GM18505 (cell line): ENCODE measurements around the gene DUSP14.

ENCODE experiments used
- ATAC-seq: cut with Tn5 transposase; IDR thresholded peaks from one replicate; pipeline ENCODE4 v1.9.1; 2021; ENCODE audit not compliant: unreplicated experiment
- POLR2A ChIP-seq: IDR thresholded peaks from 4 replicates; pipeline ENCODE4 v1.6.1; 2011; ENCODE audit warnings: borderline replicate concordance; ENCODE audit not compliant: insufficient read depth, insufficient read length; ENCODE audit errors: extremely low read depth

The DUSP14 gene

DNA sequence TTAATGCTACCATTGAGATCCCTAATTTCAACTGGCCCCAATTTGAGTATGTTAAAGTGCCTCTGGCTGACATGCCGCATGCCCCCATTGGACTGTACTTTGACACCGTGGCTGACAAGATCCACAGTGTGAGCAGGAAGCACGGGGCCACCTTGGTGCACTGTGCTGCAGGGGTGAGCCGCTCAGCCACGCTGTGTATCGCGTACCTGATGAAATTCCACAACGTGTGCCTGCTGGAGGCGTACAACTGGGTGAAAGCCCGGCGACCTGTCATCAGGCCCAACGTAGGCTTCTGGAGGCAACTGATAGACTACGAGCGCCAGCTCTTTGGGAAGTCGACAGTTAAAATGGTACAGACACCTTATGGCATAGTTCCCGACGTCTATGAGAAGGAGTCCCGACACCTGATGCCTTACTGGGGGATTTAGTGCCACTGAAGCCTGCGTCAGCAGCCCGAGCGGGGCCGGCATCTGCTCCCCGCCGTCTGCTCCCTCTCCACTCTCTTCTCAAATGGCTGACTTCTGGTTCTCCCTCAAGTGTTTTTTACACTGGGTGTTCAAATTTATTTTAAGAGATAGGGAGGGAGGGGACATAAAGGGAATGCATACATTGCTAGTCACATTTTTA is 22.9 kb downstream of the DUSP14 start:
- no peak for TF ChIP-seq POLR2A
- ATAC-seq: no peak

- ATAC-seq: no peak
- no peak for TF ChIP-seq POLR2A
Observed at GRCh38 chr17:37513711-37514110, 24.0 kb downstream of the DUSP14 start.

GRCh38 chr17:37516127-37516571 is 26.5 kb downstream of the DUSP14 start:
- TF ChIP-seq POLR2A: no peak
- ATAC-seq: no peak

DNA sequence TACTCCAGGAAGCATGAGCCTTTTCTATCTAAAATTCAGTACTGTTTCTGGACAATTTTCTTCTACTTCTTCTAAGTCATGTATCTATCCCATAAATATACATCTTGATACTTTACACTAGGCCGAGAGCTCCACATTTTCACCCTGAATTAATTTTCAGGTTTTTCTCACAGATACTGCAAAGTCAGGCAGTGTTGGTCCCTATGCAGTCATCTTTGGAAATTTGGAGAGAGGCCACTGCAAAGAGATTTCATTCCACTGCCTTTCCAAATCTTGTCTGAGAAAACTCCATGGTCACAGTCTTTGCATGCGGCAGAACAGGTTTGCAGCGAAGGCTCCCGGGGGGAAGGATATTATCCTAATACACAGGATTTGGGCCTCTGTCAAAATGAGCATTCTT is 28.2 kb downstream of the DUSP14 start:
- no peak for TF ChIP-seq POLR2A
- ATAC-seq: no peak

DNA sequence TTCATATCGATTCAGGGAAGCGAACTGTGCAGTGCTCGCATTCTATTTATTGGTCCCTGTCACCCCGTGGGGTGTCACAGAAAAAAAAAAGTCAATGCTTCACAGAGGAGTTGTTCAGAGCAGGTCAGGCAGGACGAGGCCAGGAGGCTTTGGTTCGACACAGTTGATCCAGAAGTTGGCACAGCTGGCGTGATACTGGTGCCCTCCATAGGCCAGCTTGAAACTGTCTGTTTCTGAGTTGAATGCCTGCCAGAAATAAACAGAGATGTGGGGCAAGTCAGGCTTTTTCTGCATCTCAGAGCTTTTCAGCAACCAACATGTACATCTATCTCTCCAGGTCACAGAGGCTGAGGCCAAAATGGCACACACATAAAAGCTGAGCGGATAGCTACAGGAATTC is 29.1 kb downstream of the DUSP14 start:
- ATAC-seq: no peak
- no peak for TF ChIP-seq POLR2A

GRCh38 chr17:37519251-37519985 is 29.7 kb downstream of the DUSP14 start:
- no peak for ATAC-seq
- no peak for TF ChIP-seq POLR2A

- ATAC-seq: no peak
Observed at GRCh38 chr17:37520174-37520573, 30.5 kb downstream of the DUSP14 start.

DNA sequence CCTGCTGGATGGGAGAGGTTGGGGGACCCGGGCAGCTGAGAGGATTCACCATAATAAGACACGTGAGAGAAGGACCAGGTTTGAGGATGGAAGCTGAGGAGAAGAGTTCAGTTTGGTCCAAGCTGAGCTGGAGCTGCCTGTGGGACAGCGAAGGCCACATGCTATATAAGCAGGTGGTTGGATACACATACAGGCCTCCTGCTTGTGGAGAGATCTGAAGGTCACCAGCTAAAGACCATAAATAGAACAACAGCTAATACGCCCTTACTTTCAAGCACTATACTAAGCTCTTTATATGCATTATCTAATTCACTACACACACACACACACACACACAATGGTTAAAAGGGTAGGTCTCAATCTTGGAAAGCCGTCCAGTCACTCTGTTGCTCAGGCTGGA is 32.1 kb downstream of the DUSP14 start:
- no peak for TF ChIP-seq POLR2A
- no peak for ATAC-seq

More at GRCh38 chr17:37520174-37520573, 30.5 kb downstream of the DUSP14 start:
- no peak for TF ChIP-seq POLR2A

DNA sequence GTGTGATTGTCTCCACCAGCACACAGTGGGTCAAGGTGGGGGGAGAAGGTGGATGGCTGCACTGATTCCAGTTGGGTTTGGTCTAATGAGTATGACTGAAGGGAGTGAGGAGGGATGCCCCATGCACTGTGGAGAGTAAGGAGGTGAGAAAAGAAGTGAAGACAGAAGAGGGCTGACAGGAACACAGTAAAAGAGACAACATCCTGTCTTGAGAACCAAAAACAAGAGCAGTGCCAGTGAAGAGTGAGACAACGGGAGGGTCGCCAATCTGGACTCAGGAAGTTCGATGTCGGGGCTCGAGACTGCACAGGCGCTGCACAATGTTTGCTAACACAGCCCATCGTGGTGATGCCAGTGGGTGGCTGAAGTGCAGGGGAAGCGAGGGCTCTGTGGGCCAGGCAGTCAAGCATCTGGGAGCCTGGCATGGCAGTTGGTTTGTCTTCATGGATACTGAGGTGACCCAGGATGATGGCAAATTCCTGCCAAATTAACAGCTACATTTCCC is 34.1 kb downstream of the DUSP14 start:
- TF ChIP-seq POLR2A: no peak
- ATAC-seq: no peak

DNA sequence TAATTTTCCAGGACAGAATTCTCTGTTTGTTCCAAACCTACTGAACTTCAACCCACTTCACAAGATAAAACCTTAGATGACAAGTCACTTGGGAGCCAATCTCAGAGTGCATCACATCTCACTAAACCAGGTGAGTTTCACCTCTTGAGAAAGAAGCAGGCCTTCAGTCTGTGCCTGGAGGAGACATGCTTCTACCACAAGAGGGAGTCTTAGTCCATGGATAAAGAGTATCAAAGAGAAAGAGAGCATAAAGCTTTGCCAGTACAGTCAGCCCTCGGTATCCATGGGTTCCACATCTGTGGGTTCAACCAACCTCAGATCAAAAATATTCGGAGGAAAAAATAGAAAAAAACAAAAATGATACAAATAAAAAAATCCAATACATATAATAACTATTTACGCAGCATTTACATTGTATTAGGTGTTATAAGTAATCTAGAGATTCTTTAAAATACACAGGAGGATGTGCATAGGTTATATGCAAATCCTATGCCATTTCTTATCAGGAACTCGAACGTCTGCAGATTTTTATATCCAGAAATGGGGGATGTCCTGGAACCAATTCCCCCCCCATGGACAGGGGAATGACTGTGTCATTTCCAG is 37.7 kb downstream of the DUSP14 start:
- no peak for TF ChIP-seq POLR2A

DNA sequence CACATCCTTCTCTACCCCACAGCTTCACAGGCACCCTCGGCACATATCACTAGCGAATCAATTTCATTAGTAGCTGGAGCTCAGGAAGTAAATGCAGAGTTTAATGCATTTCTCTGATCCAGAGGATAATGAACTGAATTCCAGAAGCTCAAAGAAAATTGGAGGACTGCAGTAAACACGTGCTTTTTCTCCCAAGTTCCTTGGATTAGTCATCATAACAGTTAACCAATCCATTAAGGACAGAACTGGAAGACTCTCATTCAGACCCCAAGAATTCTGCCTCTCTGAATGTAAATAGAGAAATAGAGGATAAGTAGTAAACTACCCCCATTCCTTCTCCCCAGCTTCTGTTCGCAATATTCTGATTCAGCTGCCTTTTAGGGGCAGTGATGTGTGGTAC is 40.7 kb downstream of the DUSP14 start:
- TF ChIP-seq POLR2A: no peak
- no peak for ATAC-seq

More for the DNA sequence above, 37.7 kb downstream of the DUSP14 start:
- no peak for ATAC-seq

DNA sequence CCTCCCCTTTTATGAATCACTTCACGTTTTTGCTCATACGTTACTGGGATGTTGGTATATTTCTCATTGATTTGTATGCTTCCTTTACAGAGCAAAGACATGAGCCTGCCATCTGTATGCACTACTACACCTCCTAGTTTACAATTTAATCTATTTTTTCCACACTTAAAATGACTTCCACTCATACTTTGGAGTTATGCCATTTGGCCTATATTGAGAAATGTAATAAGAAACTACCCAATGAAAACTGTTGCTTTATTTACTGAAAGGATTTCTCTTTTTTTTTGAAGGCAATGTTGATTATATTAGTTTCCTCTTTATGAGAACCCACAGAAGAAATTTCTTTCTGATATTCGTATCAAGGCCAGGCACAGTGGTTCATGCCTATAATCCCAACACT is 43.1 kb downstream of the DUSP14 start:
- no peak for ATAC-seq
- no peak for TF ChIP-seq POLR2A

- ATAC-seq: no peak
- TF ChIP-seq POLR2A: no peak
Observed at GRCh38 chr17:37535906-37536305, 46.2 kb downstream of the DUSP14 start.
